Nephron progenitor cell (in vitro differentiated cells): Measurements from ENCODE around the gene LGALS12.
"Not testable (repeated sequence)": the region's sequence is repeated elsewhere in the genome, so short reads cannot be mapped to it uniquely, and the experiment has no call there.

ENCODE experiments used
- DNase-seq: peaks from one replicate; pipeline ENCODE4 v3.0.0; 2021
- H3K27ac Mint-ChIP-seq: 2 replicates; pipeline ENCODE4 v1.8.0; 2021; ENCODE audit warnings: mild to moderate bottlenecking, moderate library complexity, mixed read lengths
- H3K27me3 Mint-ChIP-seq: 2 replicates; pipeline ENCODE4 v1.8.0; 2021; ENCODE audit warnings: mild to moderate bottlenecking, low read depth, mixed read lengths; ENCODE audit not compliant: poor library complexity
- H3K36me3 Mint-ChIP-seq: 2 replicates; pipeline ENCODE4 v1.8.0; 2021; ENCODE audit warnings: low read depth, mixed read lengths
- H3K4me1 Mint-ChIP-seq: 2 replicates; pipeline ENCODE4 v1.8.0; 2021; ENCODE audit warnings: mixed read lengths
- H3K4me3 Mint-ChIP-seq: 2 replicates; pipeline ENCODE4 v1.8.0; 2021; ENCODE audit warnings: mild to moderate bottlenecking, moderate library complexity, mixed read lengths
- H3K9me3 Mint-ChIP-seq: 2 replicates; pipeline ENCODE4 v1.8.0; 2021; ENCODE audit warnings: mild to moderate bottlenecking, moderate library complexity, mixed read lengths
- TF ChIP-seq, protein P1 (sequence below): fragments of 200-600 bp; sonication (generic); IDR thresholded peaks from 2 replicates; pipeline ENCODE4 v1.5.0; 2021; ENCODE audit warnings: antibody characterized with exemption

LGALS12 gene

DNA sequence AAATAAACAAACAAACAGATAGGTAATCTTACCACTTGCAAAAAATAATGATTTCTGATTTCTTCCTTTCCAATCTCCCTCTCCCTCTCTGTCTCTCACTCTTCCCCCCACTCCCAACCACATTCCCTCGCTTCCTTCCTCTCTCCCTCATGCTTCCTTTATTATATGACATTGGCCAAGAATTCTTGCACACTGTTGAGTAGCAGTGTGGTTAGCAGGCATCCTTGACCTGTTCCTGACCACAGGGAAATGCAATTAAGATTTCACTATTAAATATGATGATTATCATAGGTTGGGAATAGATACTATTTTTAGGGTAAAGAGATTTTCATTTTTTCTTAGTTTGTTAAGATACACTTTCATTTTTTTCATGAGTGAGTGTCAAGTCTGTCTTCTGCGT is 16.0 kb downstream of the LGALS12 start:
- Mint-ChIP-seq H3K4me1 (no peaks in the 10 kb centered on the region), H3K4me3 (no peak overlapping the region), H3K27me3 (peaks cover 9% of the 10 kb centered on the region), H3K9me3 (peaks cover 40% of the 10 kb centered on the region), H3K27ac (no peak overlapping the region), H3K36me3 (no peaks in the 10 kb centered on the region)
- no peak for DNase-seq
- TF ChIP-seq, protein P1, sequence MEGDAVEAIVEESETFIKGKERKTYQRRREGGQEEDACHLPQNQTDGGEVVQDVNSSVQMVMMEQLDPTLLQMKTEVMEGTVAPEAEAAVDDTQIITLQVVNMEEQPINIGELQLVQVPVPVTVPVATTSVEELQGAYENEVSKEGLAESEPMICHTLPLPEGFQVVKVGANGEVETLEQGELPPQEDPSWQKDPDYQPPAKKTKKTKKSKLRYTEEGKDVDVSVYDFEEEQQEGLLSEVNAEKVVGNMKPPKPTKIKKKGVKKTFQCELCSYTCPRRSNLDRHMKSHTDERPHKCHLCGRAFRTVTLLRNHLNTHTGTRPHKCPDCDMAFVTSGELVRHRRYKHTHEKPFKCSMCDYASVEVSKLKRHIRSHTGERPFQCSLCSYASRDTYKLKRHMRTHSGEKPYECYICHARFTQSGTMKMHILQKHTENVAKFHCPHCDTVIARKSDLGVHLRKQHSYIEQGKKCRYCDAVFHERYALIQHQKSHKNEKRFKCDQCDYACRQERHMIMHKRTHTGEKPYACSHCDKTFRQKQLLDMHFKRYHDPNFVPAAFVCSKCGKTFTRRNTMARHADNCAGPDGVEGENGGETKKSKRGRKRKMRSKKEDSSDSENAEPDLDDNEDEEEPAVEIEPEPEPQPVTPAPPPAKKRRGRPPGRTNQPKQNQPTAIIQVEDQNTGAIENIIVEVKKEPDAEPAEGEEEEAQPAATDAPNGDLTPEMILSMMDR = no peak

DNA sequence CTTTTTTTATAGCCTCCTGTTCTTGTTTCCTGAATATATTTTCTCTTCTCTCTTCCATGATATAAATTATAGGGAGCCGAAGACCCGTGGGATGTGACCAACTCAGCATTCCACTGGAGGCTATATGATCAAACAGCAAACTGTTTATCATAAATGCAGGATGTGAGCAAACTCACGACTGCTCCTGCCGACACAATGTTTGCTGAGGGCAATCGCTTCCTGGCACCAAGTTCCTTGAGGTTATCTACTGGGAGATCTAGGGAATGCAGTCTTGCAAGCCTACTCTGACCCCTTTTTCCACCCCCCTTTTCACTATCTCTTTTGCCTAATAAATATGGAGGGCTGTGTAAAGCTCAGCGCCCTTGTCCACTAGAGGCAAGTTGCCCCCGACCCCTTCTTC is 17.3 kb downstream of the LGALS12 start:
- peaks cover 21% of the 10 kb centered on the region for H3K27me3 Mint-ChIP-seq
- TF ChIP-seq, protein P1 = no peak
- no peaks in the 10 kb centered on the region for H3K36me3 Mint-ChIP-seq
- no peak for DNase-seq
- H3K27ac Mint-ChIP-seq = no peak overlapping the region
- no peaks in the 10 kb centered on the region for H3K4me1 Mint-ChIP-seq
- peaks cover 38% of the 10 kb centered on the region for H3K9me3 Mint-ChIP-seq
- H3K4me3 Mint-ChIP-seq = no peak overlapping the region

DNA sequence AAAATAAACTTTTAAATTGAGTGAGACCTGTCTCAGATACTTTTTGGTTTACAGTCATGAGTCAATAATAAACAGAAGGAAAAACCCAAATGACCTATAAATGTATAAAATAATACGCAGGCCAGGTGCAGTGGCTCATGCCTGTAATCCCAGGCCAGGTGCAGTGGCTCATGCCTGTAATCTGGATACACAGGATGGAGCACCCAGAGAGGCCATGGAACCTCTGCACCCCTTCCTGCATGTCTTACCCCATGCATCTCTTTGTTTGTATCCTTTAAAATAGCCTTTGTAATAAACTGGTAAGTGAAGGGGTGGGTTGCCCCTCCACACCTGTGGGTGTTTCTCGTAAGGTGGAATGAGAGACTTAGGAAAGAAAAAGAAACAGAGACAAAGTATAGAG is 21.8 kb downstream of the LGALS12 start:
- Mint-ChIP-seq H3K27me3 (peaks cover 43% of the 10 kb centered on the region), H3K9me3 (peaks cover 19% of the 10 kb centered on the region), H3K4me3 (no peak overlapping the region), H3K4me1 (peaks cover 6% of the 10 kb centered on the region), H3K36me3 (no peaks in the 10 kb centered on the region), H3K27ac (no peak overlapping the region)
- TF ChIP-seq, protein P1 = no peak
- no peak for DNase-seq

DNA sequence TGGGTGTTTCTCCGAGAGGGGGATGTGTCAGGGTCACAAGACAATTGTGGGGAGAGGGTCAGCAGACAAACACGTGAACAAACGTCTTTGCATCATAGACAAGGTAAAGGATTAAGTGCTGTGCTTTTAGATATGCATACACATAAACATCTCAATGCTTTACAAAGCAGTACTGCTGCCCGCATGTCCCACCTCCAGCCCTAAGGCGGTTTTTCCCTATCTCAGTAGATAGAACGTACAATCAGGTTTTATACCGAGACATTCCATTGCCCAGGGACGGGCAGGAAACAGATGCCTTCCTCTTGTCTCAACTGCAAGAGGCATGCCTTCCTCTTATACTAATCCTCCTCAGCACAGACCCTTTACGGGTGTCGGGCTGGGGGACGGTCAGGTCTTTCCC is 22.3 kb downstream of the LGALS12 start:
- peaks cover 17% of the 10 kb centered on the region for H3K9me3 Mint-ChIP-seq
- DNase-seq, H3K4me1 Mint-ChIP-seq, H3K36me3 Mint-ChIP-seq, H3K4me3 Mint-ChIP-seq, H3K27ac Mint-ChIP-seq: not testable (repeated sequence)
- peaks cover 43% of the 10 kb centered on the region for H3K27me3 Mint-ChIP-seq

DNA sequence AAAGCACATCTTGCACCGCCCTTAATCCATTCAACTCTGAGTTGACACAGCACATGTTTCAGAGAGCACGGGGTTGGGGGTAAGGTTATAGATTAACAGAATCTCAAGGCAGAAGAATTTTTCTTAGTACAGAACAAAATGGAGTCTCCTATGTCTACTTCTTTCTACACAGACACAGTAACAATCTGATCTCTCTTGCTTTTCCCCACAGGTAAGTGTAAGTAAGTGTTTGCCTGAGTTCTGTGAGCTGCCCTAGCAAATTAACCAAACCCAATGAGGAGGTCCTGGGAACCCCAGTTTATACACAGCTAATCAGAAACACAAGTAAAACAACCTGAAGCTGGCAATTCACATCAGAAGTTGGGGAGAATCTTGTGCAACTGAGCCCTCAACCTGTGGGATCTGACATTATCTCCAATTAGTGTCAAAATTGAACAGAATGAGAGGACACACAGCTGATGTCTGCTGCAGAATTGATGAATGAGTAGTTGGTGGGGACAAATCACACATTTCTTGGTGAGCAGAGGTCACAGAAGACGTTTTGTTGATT is 22.9 kb downstream of the LGALS12 start:
- not testable (repeated sequence) for DNase-seq, H3K4me3 Mint-ChIP-seq, H3K4me1 Mint-ChIP-seq, H3K27ac Mint-ChIP-seq, H3K36me3 Mint-ChIP-seq
- Mint-ChIP-seq H3K9me3 (peaks cover 10% of the 10 kb centered on the region), H3K27me3 (peaks cover 38% of the 10 kb centered on the region)

DNA sequence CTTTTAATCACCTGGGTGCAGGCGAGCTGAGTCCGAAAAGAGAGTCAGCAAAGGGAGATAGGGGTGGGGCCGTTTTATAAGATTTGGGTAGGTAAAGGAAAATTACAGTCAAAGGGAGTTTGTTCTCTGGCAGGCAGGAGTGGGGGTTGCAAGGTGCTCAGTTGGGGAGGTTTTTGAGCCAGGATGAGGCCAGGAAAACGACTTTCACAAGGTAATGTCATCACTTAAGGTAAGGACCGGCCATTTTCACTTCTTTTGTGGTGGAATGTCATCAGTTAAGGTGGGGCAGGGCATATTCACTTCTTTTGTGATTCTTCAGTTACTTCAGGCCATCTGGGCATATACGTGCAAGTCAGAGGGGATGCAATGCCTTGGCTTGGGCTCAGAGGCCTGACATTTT is 23.5 kb downstream of the LGALS12 start:
- not testable (repeated sequence) for H3K4me1 Mint-ChIP-seq, H3K9me3 Mint-ChIP-seq, H3K27ac Mint-ChIP-seq, DNase-seq, H3K36me3 Mint-ChIP-seq, H3K4me3 Mint-ChIP-seq
- peaks cover 34% of the 10 kb centered on the region for H3K27me3 Mint-ChIP-seq

DNA sequence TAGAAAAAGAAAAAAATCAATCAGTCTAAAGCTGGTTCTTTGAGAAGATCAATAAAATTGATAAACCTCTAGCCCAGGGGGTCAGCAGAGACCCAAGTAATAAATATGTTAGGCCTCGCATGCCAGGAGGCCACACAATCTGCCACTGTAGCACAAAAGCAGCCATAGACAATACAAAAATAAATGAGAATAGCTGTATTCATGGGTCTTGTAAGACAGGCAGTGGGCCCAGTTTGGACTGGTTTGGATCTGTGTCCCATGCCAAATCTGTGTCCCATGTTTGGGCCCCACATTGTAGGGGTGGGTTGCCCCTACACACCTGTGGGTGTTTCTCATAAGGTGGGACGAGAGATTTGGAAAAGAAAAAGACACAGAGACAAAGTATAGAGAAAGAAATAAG is 24.1 kb downstream of the LGALS12 start:
- peaks cover 34% of the 10 kb centered on the region for H3K27me3 Mint-ChIP-seq
- no peak for DNase-seq
- peaks cover 6% of the 10 kb centered on the region for H3K4me1 Mint-ChIP-seq
- TF ChIP-seq, protein P1 = no peak
- H3K27ac Mint-ChIP-seq = no peak overlapping the region
- H3K4me3 Mint-ChIP-seq = no peak overlapping the region
- peaks cover 2% of the 10 kb centered on the region for H3K9me3 Mint-ChIP-seq
- H3K36me3 Mint-ChIP-seq = no peaks in the 10 kb centered on the region

DNA sequence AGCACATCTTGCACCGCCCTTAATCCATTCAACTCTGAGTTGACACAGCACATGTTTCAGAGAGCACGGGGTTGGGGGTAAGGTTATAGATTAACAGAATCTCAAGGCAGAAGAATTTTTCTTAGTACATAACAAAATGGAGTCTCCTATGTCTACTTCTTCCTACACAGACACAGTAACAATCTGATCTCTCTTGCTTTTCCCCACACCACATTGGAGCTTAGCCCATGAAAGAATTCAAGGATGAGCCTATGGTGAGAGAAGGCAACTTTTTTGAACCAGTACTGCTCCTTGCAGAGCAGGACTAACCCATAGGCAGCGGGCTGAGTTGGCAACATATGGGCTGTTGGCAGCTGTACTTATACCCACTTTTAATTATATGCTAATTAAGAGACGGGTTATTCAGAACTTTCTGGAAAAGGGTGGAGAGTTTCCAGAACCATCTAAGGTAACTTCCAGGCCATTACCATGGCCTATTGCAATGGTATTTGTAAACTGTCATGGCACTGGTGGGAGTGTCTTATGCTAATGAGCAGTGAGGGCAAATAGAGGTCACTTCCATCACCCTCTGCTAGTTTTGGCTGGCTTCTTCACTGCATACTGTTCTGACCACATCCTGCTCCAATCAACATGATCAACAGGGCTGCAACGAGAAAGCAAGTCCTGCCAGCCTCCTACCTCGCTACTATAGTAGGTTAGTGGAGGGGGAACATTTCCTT is 25.3 kb downstream of the LGALS12 start:
- H3K4me3 Mint-ChIP-seq, H3K4me1 Mint-ChIP-seq, H3K36me3 Mint-ChIP-seq, H3K27ac Mint-ChIP-seq, H3K9me3 Mint-ChIP-seq, DNase-seq: not testable (repeated sequence)
- peaks cover 34% of the 10 kb centered on the region for H3K27me3 Mint-ChIP-seq
